Subcutaneous adipose tissue (tissue), 4 donors: ENCODE measurements around the gene SELPLG. TPM values are rescaled to one million over a fixed set of nuclear protein-coding genes. Genes with fewer than 3 reads are reported as not detected.

Experiments used
- total RNA-seq, 4 donors: library from RNA; depleted of rRNA; stranded (reverse); fragments of >200 nt; gene quantifications; one replicate each; pipeline ENCODE4 v1.1.0, GENCODE V29; 2016
- TF ChIP-seq, protein P1 (sequence below): fragments of 450-650 bp; IDR thresholded peaks from one replicate; pipeline ENCODE4 v1.5.1; 2016; ENCODE audit warnings: low read depth, mild to moderate bottlenecking, control low read depth, antibody characterized with exemption, moderate library complexity

SELPLG gene
- total RNA-seq, 4 donors from 2014 or later: 4.3 to 28.0 (median 15.4) TPM

DNA sequence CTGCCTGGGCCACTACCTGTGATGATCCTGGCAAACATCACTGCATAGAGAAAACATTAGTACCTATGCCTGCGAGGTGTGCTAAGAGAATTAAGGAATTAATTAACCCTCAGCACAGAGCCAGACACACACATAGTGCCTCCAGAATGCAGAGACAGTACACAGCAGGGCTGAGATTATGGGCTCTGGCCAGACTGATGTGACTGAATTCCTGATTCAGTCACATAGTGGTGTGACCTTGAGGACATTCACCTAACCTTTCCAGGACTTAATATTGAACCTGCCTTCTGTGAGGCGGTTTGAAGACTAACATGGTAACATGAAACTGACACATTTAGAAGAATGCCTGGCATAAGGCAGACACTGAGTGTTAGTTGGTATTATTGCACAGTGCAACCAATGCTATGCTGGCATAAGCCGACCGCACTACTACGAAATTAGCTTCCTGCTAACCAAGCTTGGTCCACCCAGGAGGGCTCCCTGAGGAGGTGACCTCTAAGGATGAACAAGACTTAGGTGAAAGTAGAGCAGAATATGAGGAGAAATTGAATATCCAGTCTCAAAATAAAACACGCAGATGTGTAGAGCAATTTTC lies 32.0 kb upstream of the SELPLG start:
- TF ChIP-seq, protein P1, sequence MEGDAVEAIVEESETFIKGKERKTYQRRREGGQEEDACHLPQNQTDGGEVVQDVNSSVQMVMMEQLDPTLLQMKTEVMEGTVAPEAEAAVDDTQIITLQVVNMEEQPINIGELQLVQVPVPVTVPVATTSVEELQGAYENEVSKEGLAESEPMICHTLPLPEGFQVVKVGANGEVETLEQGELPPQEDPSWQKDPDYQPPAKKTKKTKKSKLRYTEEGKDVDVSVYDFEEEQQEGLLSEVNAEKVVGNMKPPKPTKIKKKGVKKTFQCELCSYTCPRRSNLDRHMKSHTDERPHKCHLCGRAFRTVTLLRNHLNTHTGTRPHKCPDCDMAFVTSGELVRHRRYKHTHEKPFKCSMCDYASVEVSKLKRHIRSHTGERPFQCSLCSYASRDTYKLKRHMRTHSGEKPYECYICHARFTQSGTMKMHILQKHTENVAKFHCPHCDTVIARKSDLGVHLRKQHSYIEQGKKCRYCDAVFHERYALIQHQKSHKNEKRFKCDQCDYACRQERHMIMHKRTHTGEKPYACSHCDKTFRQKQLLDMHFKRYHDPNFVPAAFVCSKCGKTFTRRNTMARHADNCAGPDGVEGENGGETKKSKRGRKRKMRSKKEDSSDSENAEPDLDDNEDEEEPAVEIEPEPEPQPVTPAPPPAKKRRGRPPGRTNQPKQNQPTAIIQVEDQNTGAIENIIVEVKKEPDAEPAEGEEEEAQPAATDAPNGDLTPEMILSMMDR: no peak

DNA sequence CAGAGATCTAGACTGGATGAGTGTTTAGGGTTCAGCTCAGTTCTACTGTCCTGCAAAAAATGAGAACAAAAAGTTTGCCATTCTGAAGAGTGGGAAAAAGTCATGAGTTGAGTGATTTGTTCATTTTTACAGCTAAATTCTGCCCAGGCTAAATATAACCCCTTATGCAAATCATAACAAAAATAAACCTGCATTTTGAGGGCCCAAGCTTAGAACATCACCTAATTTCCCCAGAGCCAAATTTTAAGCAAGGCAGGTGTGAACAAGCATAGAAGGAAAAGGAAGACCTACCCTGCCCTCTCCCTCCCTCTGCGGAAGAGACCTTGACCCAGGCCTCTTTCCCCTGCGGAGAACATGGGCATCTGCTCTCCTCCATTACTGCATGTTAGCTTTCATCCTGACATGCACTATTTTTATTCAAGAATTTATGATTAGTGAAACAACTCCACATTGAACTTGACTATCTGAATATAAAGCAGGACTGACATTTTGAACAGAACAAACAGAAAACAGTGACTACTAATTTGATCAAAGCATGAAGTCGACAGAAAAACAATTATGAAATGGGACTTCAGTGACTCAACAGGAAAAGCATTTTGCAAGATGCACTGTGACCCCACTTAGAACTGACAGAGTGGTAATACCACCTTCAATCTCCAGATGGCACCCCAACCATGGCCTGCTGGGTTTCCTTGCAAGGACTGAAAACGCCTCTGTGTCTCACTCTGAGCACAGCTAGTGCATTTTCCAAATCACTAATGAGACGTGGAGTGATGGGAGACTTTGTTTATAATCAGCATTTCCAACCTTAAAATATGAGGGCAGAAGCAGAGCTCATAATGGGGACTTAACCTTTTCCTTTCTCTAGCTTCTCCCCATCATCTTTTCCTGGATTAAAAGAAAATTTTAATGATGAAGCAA lies 30.9 kb upstream of the SELPLG start:
- TF ChIP-seq, protein P1: no peak

DNA sequence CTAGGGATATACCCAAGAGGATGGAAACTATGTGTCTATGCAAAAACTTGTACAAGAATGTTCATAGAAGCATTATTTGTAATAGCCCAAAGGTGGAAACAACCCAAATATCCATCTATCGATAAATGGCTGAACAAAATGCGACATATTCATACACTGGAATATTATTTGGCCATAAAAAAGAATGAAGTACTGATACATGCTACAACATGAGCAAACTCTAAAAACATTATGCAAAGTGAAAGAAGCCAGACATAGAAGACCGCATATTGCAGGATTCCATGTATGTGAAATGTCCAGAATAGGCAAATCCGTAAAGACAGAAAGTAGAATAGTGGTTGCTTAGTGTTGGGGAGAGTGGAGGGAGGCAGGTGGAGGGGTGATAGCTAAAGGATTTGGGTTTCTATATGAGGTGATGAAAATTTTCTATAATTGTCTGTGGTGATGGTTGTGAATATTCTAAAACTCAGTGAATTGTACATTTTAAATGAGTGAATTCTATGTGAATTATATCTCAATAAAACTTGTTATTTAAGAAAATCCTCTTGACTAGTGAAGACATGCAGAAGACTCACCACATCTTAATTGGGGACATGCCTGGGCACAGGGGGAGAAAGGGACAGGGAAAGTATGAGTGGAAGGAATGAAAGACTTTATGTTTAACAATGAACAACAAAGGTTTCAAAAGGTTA lies 29.8 kb upstream of the SELPLG start:
- TF ChIP-seq, protein P1: no peak

DNA sequence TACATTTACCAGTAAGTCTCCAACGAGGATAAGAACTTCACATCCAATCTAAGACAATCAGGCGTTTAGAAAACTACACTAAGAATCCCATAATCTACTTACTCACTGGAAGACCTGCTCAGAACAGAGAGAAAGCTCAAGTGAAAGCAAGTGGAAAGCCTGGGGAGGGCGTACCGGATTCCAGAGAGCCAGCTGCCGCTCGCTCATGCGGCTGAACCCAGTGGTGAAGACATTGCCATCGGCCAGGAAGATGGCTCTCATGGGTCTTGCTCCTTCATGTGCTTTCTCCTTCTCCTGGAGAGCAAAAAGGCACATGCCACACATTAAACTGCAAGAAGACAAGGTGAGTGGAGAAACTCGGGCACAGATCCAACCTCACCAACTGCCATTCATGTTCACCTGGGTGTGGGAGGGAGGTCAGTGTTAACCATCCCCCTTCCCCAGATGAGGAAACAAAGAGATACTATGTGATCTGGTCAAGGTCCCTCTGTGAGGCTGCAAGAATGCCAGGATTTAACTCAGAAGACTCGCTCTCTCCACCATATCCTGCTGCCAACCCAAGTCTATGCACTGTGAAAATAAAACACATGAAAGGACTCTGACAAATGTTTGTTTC lies 23.5 kb upstream of the SELPLG start:
- TF ChIP-seq, protein P1: no peak

DNA sequence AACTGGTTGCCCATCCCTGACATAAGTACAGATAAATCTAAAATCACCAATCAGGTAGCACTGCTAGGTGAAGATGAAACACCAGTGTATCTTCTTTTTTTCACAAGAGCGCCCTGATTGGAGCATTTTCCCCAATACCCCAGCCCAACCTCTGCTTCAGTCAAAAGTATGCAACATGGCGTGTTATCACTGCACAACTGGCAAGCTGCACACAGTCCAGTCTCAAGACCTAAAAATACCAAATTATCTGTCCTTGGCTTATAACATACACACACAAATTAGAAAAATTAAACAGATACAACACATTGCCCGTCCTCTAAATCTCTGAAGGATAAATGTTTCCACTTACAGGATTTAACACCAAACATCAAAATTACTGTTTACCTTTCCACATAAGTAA lies 20.2 kb upstream of the SELPLG start:
- TF ChIP-seq, protein P1: no peak

DNA sequence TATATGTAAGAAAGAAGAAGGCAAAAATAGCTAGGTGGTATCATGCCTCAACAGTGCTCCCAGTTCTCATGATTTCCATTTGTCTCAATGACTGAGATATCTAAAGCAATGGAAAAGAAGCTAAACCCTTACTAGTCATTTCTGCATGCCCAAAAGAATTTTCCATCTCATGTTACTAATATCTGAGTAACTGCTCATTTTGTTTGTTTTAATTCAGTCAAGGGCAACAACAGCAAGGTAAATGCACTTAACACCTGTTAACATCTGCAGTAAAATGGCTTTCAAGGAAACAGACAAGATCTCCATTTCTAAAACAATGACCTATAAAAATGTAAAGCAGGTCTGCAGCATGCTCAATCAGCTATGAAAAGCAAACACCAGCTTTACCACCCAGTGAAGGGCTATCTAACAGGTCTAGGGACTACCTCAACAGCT lies 19.4 kb upstream of the SELPLG start:
- TF ChIP-seq, protein P1: no peak
